ENCODE data around the gene KRTAP10-11.
"Not testable (repeated sequence)": the region's sequence is repeated elsewhere in the genome, so short reads cannot be mapped to it uniquely, and the experiment has no call there.

KRTAP10-11 gene

GRCh38 chr21:44666401-44667320, 20.4 kb downstream of the KRTAP10-11 start, which contains the start of gene KRTAP12-2:
TSS of gene KRTAP12-2 (minus strand) at chr21:44666927. CDS start at chr21:44666886, 41 bp downstream.
- no peak for DNase-seq (ENCODE audit: low spot score)

GRCh38 chr21:44667612-44668011, 21.4 kb downstream of the KRTAP10-11 start:
- no peak for DNase-seq (ENCODE audit: low spot score)

GRCh38 chr21:44670642-44671432, 24.6 kb downstream of the KRTAP10-11 start:
- no peak for DNase-seq (ENCODE audit: low spot score)

GRCh38 chr21:44671911-44672310, 25.7 kb downstream of the KRTAP10-11 start:
- DNase-seq (ENCODE audit: low spot score) = no peak

- DNase-seq (ENCODE audit: low spot score) = no peak
Measured at GRCh38 chr21:44677881-44678280, 31.7 kb downstream of the KRTAP10-11 start.

- no peak for DNase-seq (ENCODE audit: low spot score)
Measured at GRCh38 chr21:44681152-44681551, 34.9 kb downstream of the KRTAP10-11 start.

GRCh38 chr21:44681861-44682579, 35.8 kb downstream of the KRTAP10-11 start, which contains the start of gene KRTAP12-1:
TSS of gene KRTAP12-1 (minus strand) at chr21:44682163. CDS start at chr21:44682123, 40 bp downstream.
- DNase-seq (ENCODE audit: low spot score) = no peak

- DNase-seq (ENCODE audit: low spot score) = no peak
Measured at GRCh38 chr21:44682580-44683151, 36.5 kb downstream of the KRTAP10-11 start.

GRCh38 chr21:44684077-44684476, 37.9 kb downstream of the KRTAP10-11 start:
- no peak for DNase-seq (ENCODE audit: low spot score)

- no peak for DNase-seq (ENCODE audit: low spot score)
Measured at GRCh38 chr21:44684483-44684882, 38.3 kb downstream of the KRTAP10-11 start.

GRCh38 chr21:44685050-44685449, 38.8 kb downstream of the KRTAP10-11 start:
- not testable (repeated sequence) for DNase-seq (ENCODE audit: low spot score)

- DNase-seq (ENCODE audit: low spot score) = no peak
Measured at GRCh38 chr21:44686000-44686781, 40.0 kb downstream of the KRTAP10-11 start.

GRCh38 chr21:44686843-44687561, 40.8 kb downstream of the KRTAP10-11 start:
- no peak for DNase-seq (ENCODE audit: low spot score)

- no peak for DNase-seq (ENCODE audit: low spot score)
Measured at GRCh38 chr21:44687671-44688070, 41.5 kb downstream of the KRTAP10-11 start.

- DNase-seq (ENCODE audit: low spot score) = not testable (repeated sequence)
Measured at GRCh38 chr21:44689740-44690139, 43.5 kb downstream of the KRTAP10-11 start.

- no peak for DNase-seq (ENCODE audit: low spot score)
Measured at GRCh38 chr21:44691686-44692085, 45.5 kb downstream of the KRTAP10-11 start.

- no peak for DNase-seq (ENCODE audit: low spot score)
Measured at GRCh38 chr21:44692798-44693512, 46.7 kb downstream of the KRTAP10-11 start.

- DNase-seq (ENCODE audit: low spot score) = no peak
Measured at GRCh38 chr21:44694776-44695175, 48.6 kb downstream of the KRTAP10-11 start.

- DNase-seq (ENCODE audit: low spot score) = no peak
Measured at GRCh38 chr21:44695184-44695583, 49.0 kb downstream of the KRTAP10-11 start.
